Stimulated activated CD8-positive, alpha-beta memory T cell treated with anti-CD3 and anti-CD28 coated beads, Interleukin-7, amount 100 ng/mL, for 24 hours (primary cell): ENCODE measurements around the gene PARD3.

Experiments
- DNase-seq: peaks from one replicate; pipeline ENCODE4 v3.0.0-alpha.2; 2020; ENCODE audit warnings: low read depth

Gene PARD3

GRCh38 chr10:34125702-34126101 lies 689.4 kb downstream of the PARD3 start:
- DNase-seq, result no peak

DNA sequence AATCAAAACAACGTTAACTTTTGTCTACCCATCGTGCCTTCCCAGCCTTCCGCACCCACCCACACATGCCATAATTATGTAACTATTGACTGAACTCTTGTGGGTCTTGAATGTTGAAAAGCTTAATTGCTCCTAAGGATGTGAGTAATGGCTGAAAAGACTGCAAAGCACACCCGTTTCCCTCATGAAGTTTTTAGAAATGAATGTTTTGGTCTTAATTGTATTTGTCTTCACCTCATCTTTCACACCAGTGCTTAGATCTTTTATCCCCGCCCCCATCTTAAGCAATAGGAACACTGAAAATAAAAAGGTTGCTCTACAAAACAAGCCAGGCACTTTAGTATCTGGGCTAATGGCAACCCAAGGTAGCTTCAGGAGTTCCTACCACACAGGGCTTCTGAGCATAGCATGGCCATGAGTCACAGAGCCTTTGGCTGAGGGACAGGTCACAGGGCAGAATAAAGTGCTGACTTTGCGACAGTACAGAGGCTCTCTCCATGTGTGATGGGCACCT lies 690.5 kb downstream of the PARD3 start:
- no peak for DNase-seq

DNA sequence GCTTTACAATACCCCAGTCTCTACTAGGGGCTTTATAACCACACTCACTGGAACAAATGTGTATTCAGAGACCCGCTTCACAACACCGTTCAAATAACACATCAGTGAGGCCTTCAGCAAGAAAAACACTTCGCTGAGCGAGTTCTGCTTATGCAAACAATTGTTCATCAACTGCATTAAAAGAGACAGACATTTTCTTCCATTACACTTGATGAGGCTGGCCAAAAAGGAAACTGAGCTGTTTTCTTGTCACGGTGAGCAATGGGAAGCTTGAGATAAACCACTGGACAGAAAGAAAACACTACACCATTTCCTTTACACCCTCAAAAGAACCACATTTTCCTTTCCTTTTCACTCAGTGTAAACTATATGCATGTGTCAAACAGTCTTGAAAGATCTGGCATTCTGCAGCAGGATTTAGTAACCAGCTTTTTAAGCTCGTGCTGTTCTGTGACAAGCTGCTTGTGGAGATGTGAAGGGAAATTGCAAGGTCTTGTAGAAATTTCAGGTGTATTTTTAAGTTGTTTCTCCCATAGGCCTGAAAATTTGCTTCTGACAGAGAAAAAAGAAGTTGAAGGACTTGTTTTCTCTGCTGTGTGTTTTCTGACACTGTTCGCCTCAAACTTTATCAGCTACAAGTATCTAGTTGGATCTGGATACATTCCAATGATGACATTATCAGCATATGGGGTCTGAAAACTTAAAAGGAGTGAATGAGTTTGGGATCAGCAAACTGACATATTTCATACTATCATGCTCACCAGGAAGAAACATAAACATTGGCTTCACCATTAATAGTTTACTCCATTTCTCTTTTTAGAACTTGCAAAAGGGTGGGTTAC lies 693.1 kb downstream of the PARD3 start:
- DNase-seq, result no peak

DNA sequence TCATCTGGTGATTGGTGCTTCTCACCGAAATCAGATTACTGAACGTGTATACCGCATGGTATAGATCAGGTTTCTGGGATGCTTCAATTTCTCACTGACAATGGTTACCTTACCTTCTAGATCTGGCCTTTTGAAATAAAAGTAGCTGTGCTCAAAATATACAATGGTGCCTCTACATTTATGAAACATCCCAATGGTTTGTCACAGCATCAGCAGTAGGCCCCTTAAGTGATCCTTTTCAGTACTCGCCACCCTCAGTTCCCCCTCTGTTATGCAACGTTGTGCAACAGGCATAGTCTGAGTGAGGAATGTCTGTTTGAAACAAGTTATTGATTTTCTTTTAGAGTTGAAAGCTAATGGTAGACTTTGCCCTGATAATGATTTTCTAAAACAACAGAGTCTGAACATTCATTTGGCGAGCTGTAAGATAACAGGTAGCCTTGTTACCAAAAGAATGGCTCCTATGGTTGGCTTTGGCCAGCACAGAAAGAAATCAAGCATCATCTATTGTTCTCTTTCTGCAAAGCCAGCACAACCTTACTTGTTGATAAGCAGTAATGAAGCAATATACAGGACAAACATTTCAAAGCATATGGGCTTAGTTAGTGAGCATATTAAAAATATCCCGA lies 693.9 kb downstream of the PARD3 start:
- no peak for DNase-seq

- DNase-seq, result no peak
These were observed 695.6 kb downstream of the PARD3 start for GRCh38 chr10:34119456-34119855.

DNA sequence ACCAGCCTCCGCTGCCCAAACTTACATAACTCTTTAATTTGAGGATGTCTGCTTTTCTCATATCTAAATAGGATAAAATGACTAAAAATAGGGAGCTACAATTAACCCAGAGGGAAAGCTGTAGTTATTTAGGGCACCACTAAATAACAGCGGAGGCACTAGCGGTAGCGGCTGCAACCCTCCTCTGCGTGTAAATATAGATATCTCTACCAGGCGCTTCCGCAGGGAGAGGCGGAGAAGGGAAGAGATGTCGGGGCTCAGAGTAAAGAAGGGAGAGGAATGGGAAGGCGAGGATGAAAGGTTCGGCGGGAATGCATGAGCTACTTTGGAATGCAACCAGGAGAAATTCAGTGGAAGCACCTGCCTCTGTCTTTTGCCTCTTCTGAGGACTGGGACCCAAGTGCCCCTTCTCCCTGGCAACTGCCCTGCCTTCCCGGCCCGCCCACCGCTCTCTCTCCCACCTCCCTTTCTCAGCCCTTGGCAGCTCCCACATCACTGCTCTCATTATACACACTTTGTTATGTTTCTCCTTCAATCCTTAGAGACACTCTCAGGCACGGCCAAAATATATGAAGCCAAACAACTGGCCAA lies 698.3 kb downstream of the PARD3 start:
- DNase-seq, result no peak

DNA sequence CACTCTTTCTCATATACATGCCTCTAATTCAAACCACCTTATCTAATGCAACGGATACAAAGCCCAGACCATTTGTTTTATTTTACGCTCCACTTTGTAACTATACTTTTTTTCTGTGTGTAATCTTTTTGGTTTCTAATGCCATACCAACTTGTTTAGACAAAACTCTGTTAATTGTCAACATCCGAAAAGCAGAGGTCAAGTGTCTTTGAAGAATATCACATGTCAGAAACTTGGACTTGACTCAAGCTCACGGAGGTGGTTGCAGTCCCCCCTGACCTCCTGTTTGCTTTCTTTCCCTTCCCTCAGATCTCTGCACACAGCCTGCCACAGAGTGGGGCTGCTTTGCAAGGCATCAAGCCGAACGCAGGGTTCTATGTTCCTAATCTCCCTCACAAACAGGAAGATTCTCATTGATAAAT lies 698.9 kb downstream of the PARD3 start:
- DNase-seq, result no peak

- no peak for DNase-seq
These were observed 700.2 kb downstream of the PARD3 start for GRCh38 chr10:34114914-34115313.

GRCh38 chr10:34113504-34114225 lies 701.4 kb downstream of the PARD3 start:
- no peak for DNase-seq

GRCh38 chr10:34112171-34112782 lies 702.8 kb downstream of the PARD3 start:
- DNase-seq, result no peak

DNA sequence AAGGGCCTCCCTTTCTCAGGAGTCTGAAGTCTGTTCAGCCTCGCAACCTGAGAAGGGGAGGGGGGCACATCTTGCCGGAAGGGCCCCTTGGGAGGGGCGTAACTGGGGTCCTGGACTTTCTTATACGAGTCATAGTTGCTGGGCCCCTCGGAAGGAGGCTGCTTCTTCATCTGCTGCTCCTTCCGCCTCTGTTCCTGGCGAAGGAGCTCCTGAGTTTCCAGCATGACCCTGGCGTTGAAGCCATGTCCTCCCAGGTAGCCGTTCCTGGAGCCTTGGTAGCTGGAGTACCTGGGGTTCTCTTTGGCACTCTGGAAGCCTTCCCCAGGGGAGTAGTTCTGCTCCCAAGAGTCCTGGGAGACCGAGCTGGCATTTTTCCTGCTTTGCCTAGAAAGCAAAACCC lies 703.9 kb downstream of the PARD3 start:
- DNase-seq, result no peak

DNA sequence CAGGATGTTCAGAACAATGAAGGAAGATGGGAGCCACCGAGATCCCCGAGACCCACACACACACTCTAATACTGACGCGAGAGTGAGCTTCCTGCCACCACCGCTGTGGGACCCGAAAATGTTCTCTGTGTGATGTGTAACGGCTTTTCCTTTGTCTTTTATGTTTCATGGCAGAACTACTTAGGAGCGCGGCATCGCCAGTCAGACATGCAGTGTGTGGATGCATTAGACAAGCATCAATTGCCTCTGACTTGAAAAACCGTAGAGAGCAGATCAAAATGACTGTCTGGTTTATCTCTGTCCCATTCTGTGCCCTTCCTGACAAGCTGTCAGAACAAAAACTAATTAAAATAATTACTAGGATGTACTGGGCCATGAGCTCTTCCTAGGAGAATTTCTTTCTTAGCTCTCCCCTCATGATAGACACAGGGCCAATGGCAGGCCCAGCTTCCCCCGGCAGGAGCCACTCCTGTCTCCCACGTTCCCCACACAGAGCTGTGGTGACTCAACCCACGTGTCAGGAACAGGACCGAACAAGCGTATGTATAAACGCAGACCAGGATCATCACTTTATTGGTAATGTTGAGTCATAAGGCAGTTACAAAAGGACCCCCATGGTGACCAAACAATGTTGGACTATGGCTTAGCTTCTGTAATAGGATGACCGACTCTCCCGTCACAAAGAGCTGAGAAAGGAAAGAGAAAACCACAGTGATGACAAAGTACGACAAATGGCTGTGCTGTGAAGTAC lies 705.0 kb downstream of the PARD3 start:
- no peak for DNase-seq

DNA sequence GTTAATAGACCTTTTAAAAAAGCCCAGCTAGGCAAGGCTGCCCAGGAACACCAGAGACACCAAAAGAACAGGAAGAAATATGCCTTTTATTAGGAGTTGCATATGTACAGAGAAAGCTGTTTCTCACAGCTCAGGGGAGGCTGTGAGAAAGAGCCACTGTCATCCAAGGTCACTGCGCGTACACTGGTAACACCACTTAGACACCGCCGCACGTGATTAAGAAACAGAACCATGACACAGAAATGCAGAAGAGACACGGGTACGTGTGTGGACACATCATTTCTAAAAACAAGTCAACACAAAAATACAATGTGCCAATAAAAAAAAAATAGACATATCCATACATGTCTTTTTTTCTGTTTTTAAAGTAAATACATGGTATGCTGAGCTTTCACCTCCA lies 705.6 kb downstream of the PARD3 start:
- DNase-seq, result no peak

DNA sequence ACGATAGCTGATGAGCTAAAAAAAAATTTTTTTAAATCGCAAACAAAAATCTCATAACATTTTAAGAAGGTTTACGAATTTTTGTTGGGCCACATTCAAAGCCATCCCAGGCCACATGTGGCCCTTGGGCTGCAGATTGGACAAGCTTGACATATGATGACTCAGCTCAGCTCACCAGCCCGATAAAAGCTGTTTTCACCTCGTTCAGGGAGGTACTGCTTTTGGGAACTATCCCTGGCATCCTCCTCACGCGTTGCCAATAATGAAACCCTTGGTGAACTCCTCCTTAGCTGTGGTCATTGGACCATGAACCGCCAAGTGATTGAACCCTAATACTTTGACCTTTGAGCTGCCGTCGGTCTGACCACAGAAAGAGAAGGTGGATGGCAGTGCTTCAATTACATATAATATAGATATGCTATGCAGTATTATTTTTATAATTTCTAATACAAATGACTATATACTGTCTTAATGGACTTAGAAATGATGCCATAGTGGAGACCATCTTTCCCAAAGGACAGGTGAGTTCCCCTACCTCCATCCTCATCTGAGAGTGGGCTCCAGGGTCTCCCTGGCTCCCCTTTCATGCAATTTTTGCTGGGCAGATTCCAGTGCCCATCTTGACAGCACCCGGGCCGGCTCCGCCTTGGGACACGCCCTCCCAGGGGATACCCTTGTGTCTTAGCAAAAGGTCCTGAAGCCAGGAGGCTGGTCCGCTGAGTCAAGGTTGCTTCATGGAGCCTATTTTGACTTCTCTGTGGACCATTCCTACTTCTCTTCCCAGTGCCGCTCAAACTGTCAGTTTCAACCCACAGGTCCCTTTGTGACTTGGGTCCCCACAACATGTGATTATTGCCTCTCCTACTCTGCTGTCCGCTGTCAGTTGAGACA lies 707.2 kb downstream of the PARD3 start:
- no peak for DNase-seq

DNA sequence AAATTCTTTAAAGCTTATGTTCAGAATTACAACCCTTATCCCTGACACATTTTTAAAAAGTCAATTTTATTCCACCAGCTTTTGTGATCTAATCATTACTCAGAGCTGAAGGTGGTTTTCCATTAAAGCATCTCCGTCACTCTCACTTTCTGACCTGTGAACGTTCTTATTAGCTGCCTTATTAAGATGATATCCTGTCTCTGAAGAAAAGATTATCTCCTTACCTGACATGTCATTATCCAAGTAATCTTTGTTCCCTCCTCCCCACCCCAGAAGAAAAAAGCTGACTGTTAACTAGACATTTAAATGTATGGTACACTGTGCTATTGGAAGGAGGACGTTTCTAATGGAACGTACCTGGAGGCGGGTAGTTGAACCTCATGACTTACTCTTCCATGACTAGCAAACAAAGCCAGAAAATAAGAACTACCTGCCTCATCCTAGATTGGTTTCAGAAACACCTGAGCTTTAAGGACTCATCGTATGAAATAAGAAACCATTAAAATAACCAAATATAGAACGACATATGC lies 708.7 kb downstream of the PARD3 start:
- DNase-seq, result no peak

GRCh38 chr10:34104829-34105572 lies 710.1 kb downstream of the PARD3 start:
- no peak for DNase-seq

GRCh38 chr10:34102893-34103506 lies 712.1 kb downstream of the PARD3 start:
- DNase-seq, result no peak

DNA sequence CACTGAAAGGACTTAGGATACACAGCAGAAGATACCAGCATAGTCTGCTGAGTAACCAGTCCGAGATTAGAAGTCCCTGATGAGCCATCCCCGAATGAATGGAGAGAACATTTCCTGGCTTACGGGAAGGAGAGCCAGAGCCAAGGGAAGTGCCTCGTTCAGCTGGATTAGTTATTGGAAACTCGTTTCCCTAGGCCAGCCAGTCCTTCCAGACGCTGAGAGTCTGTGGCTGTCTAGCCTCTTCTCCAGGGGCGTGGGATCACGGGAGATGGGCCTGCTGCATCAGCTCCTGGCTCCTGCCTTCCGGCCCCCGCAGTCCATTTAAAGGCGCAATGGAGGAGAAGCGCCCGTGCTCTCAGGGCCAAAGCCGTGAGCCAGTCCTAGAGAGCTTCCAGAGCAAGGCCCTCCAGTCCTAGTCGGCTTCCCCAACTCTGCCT lies 712.8 kb downstream of the PARD3 start:
- DNase-seq, result no peak

GRCh38 chr10:34101001-34101400 lies 714.1 kb downstream of the PARD3 start:
- no peak for DNase-seq
